HG02943 (cell line): ENCODE data around the gene DSEL.

Source experiments
- ATAC-seq: cut with Tn5 transposase; IDR thresholded peaks from one replicate; pipeline ENCODE4 v1.9.1; 2021; ENCODE audit warnings: mild to moderate bottlenecking, low read depth, moderate library complexity; ENCODE audit not compliant: unreplicated experiment

Gene DSEL

DNA sequence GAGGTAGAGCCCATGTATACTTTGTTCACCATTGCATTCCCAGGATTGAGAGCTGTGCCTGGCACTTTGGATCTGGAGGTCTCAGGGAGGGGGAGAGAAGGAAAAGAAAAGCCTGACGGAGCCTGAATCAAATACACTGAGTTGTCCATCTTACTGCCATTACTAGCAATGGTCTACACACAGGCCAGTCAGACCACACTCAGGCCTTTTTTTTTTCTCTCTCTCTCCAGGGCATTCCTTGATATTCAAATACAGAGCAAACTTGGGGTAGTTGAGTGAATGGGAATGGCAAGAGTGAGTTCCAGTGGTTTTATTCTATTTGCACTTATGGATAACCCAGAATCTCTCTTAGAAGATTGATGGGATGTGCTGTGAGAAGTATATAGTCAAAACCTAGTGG lies 11.8 kb downstream of the DSEL start:
- no peak for ATAC-seq

GRCh38 chr18:67500522-67501205 lies 15.9 kb downstream of the DSEL start:
- ATAC-seq, result no peak

GRCh38 chr18:67496469-67496868 lies 20.1 kb downstream of the DSEL start:
- no peak for ATAC-seq

DNA sequence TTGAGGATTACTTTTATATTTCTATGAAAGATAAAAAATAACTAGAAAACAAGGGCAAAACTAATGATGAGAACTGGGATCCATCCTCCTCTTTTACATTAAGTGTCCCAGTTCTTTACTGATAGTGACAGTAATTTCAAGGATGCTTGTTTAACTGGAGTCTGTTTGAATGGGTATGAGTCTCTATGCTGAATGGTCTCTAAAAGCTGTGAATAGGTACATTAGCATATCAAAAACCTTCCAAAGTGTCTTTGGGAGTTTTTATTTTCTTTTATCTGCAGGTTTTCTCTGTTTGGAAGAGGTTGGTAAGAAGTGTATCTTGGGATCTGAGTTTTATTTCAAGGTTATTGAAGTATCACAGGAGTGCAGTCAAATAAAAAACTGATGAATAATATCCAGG lies 30.0 kb downstream of the DSEL start:
- ATAC-seq, result no peak

DNA sequence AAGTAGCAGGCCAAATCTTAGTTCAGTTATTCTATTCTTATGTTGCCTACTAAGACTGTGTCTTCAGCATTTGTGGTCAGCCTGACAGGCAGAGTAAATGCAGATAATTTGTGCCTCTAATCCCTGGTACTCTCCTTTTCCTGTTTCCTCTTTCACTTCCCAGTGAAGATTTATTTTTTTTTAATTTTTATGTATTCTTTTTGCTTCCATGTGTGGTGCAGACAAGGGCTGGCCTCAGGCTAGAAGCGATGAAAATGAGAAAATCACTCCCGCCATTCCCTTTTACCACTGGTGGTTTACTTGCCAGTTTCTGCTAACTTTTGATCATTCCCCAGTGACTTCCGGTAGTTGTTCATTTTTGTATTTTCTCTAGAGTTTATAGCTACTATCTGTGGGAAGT lies 30.9 kb downstream of the DSEL start:
- ATAC-seq, result no peak

- ATAC-seq, result no peak
These were observed 32.1 kb downstream of the DSEL start for GRCh38 chr18:67484458-67484857.

GRCh38 chr18:67483952-67484351 lies 32.6 kb downstream of the DSEL start:
- no peak for ATAC-seq

- ATAC-seq, result no peak
These were observed 33.3 kb downstream of the DSEL start for GRCh38 chr18:67483237-67483636.

DNA sequence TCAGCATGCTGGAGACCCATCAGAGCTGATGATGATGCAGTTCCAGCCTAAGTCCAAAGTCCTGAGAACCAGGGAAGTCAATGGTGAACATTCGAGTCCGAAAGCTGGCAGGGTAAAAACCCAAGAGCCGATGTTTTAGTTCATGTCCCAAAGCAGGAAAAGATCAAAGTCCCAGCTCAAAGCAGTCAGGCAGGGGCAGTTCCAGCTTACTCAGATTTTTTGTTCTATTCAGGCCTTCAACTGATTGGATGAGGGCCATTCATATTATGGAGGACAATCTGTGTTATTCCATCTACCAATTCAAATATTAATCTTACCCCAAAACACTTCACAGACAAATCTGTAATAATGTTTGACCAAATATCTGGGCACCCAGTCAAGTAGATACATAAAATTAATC lies 38.3 kb downstream of the DSEL start:
- ATAC-seq, result no peak

DNA sequence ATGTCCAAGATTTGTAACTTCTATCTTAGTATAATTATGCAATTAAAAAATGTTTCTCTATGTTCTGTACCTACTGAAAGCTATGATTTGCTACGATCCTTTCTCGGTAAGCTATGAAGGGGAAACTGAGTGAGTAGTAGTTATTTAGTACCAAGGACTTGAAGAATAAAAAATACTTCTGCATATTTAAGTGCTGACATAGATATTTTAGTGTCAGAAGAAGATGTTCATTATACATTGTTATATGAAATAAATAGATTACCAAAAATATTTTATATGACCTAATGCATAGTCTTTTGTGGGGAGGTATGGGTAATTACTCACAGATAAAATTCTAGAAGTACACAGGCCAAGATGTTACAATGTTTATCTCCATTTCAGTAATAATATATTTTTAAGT lies 39.0 kb downstream of the DSEL start:
- ATAC-seq, result no peak

GRCh38 chr18:67476585-67476984 lies 39.9 kb downstream of the DSEL start:
- no peak for ATAC-seq

DNA sequence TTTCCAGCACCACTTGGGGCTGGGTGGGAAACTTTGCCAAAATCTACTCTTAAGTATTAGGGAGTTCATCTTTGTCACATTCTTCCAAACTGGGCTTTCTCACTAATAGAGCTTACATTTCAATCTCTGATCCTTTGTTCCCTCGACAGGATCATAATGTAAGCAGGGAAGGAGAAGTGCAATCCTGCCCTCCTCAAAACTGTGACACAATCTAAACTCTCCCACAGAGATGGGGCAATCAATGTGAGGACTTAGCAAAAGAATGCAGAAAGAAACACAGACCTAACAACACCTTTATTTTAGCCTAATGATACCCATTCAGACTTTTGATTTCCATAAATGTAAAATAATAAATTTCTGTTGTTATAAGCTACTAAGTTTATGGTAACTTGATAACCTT lies 40.8 kb downstream of the DSEL start:
- no peak for ATAC-seq

DNA sequence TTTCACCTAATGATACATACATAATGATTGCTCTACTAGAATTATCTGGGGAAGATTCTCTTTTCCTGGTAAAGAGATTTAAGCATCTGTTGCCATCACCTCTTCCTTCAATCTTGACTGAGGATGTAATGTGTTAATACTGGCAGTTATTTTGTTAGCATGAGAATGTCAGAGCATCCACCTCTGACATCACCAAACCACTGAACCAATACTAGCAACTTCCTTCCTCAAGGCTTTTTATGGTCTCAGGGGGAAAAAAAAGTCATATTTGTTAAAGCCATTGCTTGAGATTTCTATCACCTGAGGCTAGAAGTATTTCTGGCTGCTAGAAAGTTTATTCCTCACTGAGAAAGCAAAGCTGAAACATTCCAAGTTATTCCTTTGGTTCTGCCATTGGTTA lies 48.5 kb downstream of the DSEL start:
- ATAC-seq, result no peak

GRCh38 chr18:67467188-67467587 lies 49.3 kb downstream of the DSEL start:
- no peak for ATAC-seq

DNA sequence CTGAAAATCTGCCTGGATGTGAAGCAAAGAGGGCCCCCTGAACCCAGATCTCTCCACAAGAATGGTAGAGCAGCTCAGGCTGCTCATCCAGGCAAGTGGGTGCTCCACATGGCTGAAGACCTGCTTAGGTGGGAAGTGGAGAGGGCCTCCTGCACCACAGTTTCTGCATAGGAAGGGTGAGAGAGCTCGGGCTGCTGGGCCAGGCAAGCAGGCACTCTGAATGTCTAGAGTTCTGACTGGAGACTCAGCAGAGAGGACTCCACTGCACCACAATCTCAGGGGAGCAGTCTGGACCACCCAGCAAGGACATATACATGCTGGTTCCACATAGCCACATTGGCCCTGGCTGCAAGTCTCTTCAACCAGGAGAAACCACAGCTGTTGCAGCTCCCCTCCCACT lies 52.0 kb downstream of the DSEL start:
- no peak for ATAC-seq

DNA sequence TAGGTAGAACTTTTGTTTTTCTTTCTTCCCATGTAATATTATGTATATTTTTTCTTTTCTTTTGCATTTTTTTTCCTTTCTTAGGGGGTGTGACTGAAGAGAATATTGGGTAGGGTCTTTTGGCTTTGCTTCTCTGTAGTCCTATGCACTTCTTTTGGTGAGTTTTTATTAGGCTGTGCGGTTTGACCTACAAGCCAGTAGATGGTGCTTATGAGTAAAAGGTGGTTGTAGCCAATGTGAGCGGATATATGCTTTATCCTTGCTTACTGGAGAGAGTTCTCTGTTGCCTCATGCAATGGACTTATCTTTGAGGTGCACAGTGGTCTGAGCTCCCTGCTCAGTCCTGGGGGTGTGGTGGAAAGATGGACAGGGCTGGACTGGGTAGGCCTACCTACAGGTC lies 52.7 kb downstream of the DSEL start:
- no peak for ATAC-seq

DNA sequence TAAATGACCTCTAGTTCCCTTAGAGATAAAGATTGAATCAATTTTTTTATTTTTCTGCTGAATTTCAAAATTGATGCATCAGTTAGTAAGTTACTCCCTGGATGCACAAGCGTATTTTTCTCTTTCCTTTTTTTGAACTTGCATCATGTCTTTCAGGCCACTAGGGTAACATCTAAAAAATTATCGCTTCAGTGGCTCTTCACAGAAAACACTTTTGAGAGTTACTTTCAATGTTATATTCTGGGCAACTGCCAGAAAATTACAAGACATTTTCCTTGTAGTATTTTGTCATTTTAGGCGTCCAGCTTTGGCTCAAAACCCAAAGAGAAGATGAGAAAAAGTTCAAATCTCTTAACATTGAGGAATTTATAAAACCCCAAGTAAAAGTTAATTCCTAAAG lies 59.8 kb downstream of the DSEL start:
- ATAC-seq, result no peak
